Prostate gland (tissue), 2 donors: Measurements from ENCODE around the gene RABL2B.

ENCODE experiments used
- CTCF ChIP-seq, 4 experiments: fragments of 200-600 bp in 2 of 4; fragments of 450-650 bp in 2 of 4; sonication (generic) in 2 of 4; IDR thresholded peaks; 1 replicate in 3 of 4; 2 replicates in 1 of 4; pipeline ENCODE4 v1.5.1; 2016 to 2019; ENCODE audit warnings: antibody characterized with exemption in 4 of 4, mild to moderate bottlenecking in 2 of 4, moderate library complexity in 2 of 4
- POLR2A ChIP-seq: fragments of 450-650 bp; IDR thresholded peaks from one replicate; pipeline ENCODE4 v1.6.1; 2016; ENCODE audit warnings: antibody characterized with exemption, mild to moderate bottlenecking
- POLR2AphosphoS5 ChIP-seq: sonication (generic); formaldehyde crosslinking; IDR thresholded peaks from one replicate; pipeline ENCODE4 v1.6.1; 2017; ENCODE audit warnings: antibody characterized with exemption

- TF ChIP-seq CTCF (IDR thresholded peaks at IDR 0.05) (no peak), POLR2AphosphoS5 (no peak), POLR2A (no peak)
Observed at GRCh38 chr22:50719814-50720300, 63.6 kb downstream of the RABL2B start.
